HL-60 (cell line): ENCODE results near the gene B9D2.

Experiments used
- DNase-seq, 2 experiments: peaks; one replicate each; pipeline ENCODE4 v3.0.0-alpha.2; 2010 to 2020; ENCODE audit warnings: low read depth in 1 of 2, low spot score in 1 of 2
- H3K27ac ChIP-seq: fragments of 250-450 bp; sonication (Bioruptor Pico); replicated peaks from 2 replicates; pipeline ENCODE4 v1.5.1; 2020; ENCODE audit warnings: mild to moderate bottlenecking, moderate library complexity
- H3K27me3 ChIP-seq: fragments of 250-450 bp; sonication (Bioruptor Pico); 2 replicates; pipeline ENCODE4 v1.5.1; 2021; ENCODE audit warnings: mild to moderate bottlenecking, moderate library complexity; ENCODE audit not compliant: insufficient read depth, poor library complexity, severe bottlenecking
- H3K4me3 ChIP-seq: replicated peaks from 2 replicates; pipeline ENCODE4 v1.5.1; 2011; ENCODE audit warnings: mild to moderate bottlenecking, control low read depth, low read length; ENCODE audit not compliant: insufficient read depth
- CTCF ChIP-seq: IDR thresholded peaks from one replicate; pipeline ENCODE4 v1.5.1; 2011; ENCODE audit warnings: low read length, control low read depth, inconsistent platforms; ENCODE audit not compliant: insufficient read depth
- GABPA ChIP-seq: IDR thresholded peaks from 2 replicates; pipeline ENCODE4 v1.6.1; 2012; ENCODE audit warnings: low read depth
- POLR2AphosphoS5 ChIP-seq: IDR thresholded peaks from 2 replicates; pipeline ENCODE4 v1.6.1; 2012; ENCODE audit warnings: low read depth
- REST ChIP-seq: IDR thresholded peaks from 2 replicates; pipeline ENCODE4 v1.6.1; 2012; ENCODE audit warnings: low read depth; ENCODE audit not compliant: insufficient replicate concordance
- SPI1 ChIP-seq: IDR thresholded peaks from 2 replicates; pipeline ENCODE4 v1.6.1; 2012; ENCODE audit warnings: low read depth, mild to moderate bottlenecking, borderline replicate concordance

Gene B9D2

GRCh38 chr19:41395355-41395754 lies 31.4 kb upstream of the B9D2 start:
- H3K4me3 ChIP-seq, result peak overlapping the region; percentile 69; the same call in 1 of the 2 replicates
- no peak overlapping the region for H3K27ac ChIP-seq
- DNase-seq, result no peak
- no peaks in the 10 kb centered on the region for H3K27me3 ChIP-seq
- no peak for TF ChIP-seq REST
- no peak for TF ChIP-seq CTCF
- TF ChIP-seq POLR2AphosphoS5, result no peak

GRCh38 chr19:41392775-41393174 lies 28.8 kb upstream of the B9D2 start:
- DNase-seq, result no peak
- TF ChIP-seq GABPA, result no peak
- no peak for TF ChIP-seq CTCF
- no peak for TF ChIP-seq REST
- no peak for TF ChIP-seq SPI1
- no peak for TF ChIP-seq POLR2AphosphoS5
- no peak overlapping the region for H3K4me3 ChIP-seq
- no peak overlapping the region for H3K27ac ChIP-seq
- H3K27me3 ChIP-seq, result no peaks in the 10 kb centered on the region

- no peak for TF ChIP-seq GABPA
- no peak for TF ChIP-seq REST
- TF ChIP-seq CTCF, result no peak
- no peak for TF ChIP-seq POLR2AphosphoS5
- TF ChIP-seq SPI1, result no peak
These were observed 27.7 kb upstream of the B9D2 start for GRCh38 chr19:41391618-41392017.

More at GRCh38 chr19:41391618-41392017, 27.7 kb upstream of the B9D2 start:
- H3K27ac ChIP-seq, result no peak overlapping the region
- DNase-seq, result no peak
- no peak overlapping the region for H3K4me3 ChIP-seq
- H3K27me3 ChIP-seq, result no peaks in the 10 kb centered on the region
